GM21529 (cell line): Measurements from ENCODE around the gene GJB2.

Experiments
- ATAC-seq: cut with Tn5 transposase; IDR thresholded peaks from one replicate; pipeline ENCODE4 v1.9.1; 2021; ENCODE audit not compliant: unreplicated experiment

Gene GJB2

GRCh38 chr13:20192836-20193161, at the start of gene GJB2:
GJB2 (minus strand) TSS chr13:20192938; CDS start chr13:20189581, 3,357 bp downstream.
- ATAC-seq, result no peak

GRCh38 chr13:20241593-20241992, 48.9 kb upstream of the GJB2 start:
- no peak for ATAC-seq

- ATAC-seq, result no peak
These were observed 47.0 kb upstream of the GJB2 start for GRCh38 chr13:20239748-20240147.

GRCh38 chr13:20232556-20233277, 40.0 kb upstream of the GJB2 start:
- ATAC-seq, result no peak

- no peak for ATAC-seq
These were observed 39.3 kb upstream of the GJB2 start, which contains the start of gene GJB6 for GRCh38 chr13:20231839-20232555. GJB6 (minus strand) TSS chr13:20232319; CDS start chr13:20223480, 8,839 bp downstream.

- ATAC-seq, result no peak
These were observed 38.4 kb upstream of the GJB2 start for GRCh38 chr13:20230913-20231838.

- ATAC-seq, result no peak
These were observed 35.0 kb upstream of the GJB2 start for GRCh38 chr13:20227730-20228129.

GRCh38 chr13:20227288-20227687, 34.5 kb upstream of the GJB2 start:
- no peak for ATAC-seq

- no peak for ATAC-seq
These were observed 29.8 kb upstream of the GJB2 start for GRCh38 chr13:20222553-20222952.

GRCh38 chr13:20221772-20222171, 29.0 kb upstream of the GJB2 start:
- ATAC-seq, result no peak

- ATAC-seq, result peak; percentile 98
These were observed 26.8 kb upstream of the GJB2 start for GRCh38 chr13:20219577-20219976.

- ATAC-seq, result no peak
These were observed 24.4 kb upstream of the GJB2 start for GRCh38 chr13:20217168-20217567.

GRCh38 chr13:20209948-20210347, 17.2 kb upstream of the GJB2 start:
- ATAC-seq, result no peak

- ATAC-seq, result no peak
These were observed 14.0 kb upstream of the GJB2 start for GRCh38 chr13:20206698-20207235.

GRCh38 chr13:20206065-20206697, 13.4 kb upstream of the GJB2 start:
- ATAC-seq, result no peak

GRCh38 chr13:20198781-20199180, 6.0 kb upstream of the GJB2 start:
- ATAC-seq, result no peak

GRCh38 chr13:20197361-20197834, 4.7 kb upstream of the GJB2 start:
- ATAC-seq, result no peak

GRCh38 chr13:20195801-20196200, 3.1 kb upstream of the GJB2 start:
- ATAC-seq, result no peak

- ATAC-seq, result no peak
These were observed 1.3 kb upstream of the GJB2 start for GRCh38 chr13:20193907-20194631.
